A673 (cell line): ENCODE measurements around the gene WDR45B. TPM values are rescaled to one million over a fixed set of nuclear protein-coding genes. Genes with fewer than 3 reads are reported as not detected.

Experiments
- BruUV-seq: library from RNA; stranded (reverse); fragments of 400-500 nt; replicated peaks from 2 replicates; lab custom pipeline; 2021; lab: Mats Ljungman, UMichigan
- CTCF ChIA-PET: fragments of 300-600 bp; sonication (Branson Sonifier 250); formaldehyde crosslinking; loops from one replicate; lab custom pipeline; 2022; ENCODE audit warnings: antibody characterized with exemption; lab: Charles Lee
- POLR2A ChIA-PET: fragments of 300-600 bp; sonication (Branson Sonifier 250); formaldehyde crosslinking; loops from one replicate; lab custom pipeline; 2022; ENCODE audit warnings: antibody characterized with exemption; ENCODE audit not compliant: low non-redundant PET; lab: Charles Lee
- DNase-seq: peaks from one replicate; pipeline ENCODE4 v3.0.0-alpha.2; 2015; ENCODE audit warnings: low spot score
- H3K27ac ChIP-seq: fragments of 200-600 bp; sonication (generic); 2 replicates; pipeline ENCODE4 v1.5.1; 2016; ENCODE audit warnings: mixed run types, low read depth, mild to moderate bottlenecking, mixed read lengths, antibody characterized with exemption, low read length; ENCODE audit not compliant: poor library complexity, severe bottlenecking
- H3K27me3 ChIP-seq: fragments of 200-600 bp; sonication (generic); replicated peaks from 2 replicates; pipeline ENCODE4 v1.6.1; 2017; ENCODE audit warnings: mixed run types, low read depth, mild to moderate bottlenecking, mixed read lengths, antibody characterized with exemption, low read length; ENCODE audit not compliant: insufficient read depth, poor library complexity
- H3K36me3 ChIP-seq: fragments of 200-600 bp; sonication (generic); 2 replicates; pipeline ENCODE4 v1.6.1; 2016; ENCODE audit warnings: mixed run types, mild to moderate bottlenecking, mixed read lengths, antibody characterized with exemption, low read length; ENCODE audit not compliant: insufficient read depth, poor library complexity, severe bottlenecking
- H3K4me1 ChIP-seq: fragments of 200-600 bp; sonication (generic); 2 replicates; pipeline ENCODE4 v1.6.1; 2017; ENCODE audit warnings: mixed run types, mild to moderate bottlenecking, mixed read lengths, antibody characterized with exemption, low read length; ENCODE audit not compliant: insufficient read depth, poor library complexity, severe bottlenecking
- H3K4me3 ChIP-seq: fragments of 200-600 bp; sonication (generic); 2 replicates; pipeline ENCODE4 v1.5.1; 2016; ENCODE audit warnings: low read depth, mixed run types, mild to moderate bottlenecking, mixed read lengths, low read length; ENCODE audit not compliant: poor library complexity, severe bottlenecking
- H3K9me3 ChIP-seq: fragments of 200-600 bp; sonication (generic); 2 replicates; pipeline ENCODE4 v1.6.1; 2016; ENCODE audit warnings: mixed run types, low read depth, mild to moderate bottlenecking, mixed read lengths, antibody characterized with exemption, low read length; ENCODE audit not compliant: poor library complexity, severe bottlenecking
- EZH2 ChIP-seq: fragments of 200-600 bp; sonication (generic); IDR thresholded peaks from 2 replicates; pipeline ENCODE4 v1.6.1; 2017; ENCODE audit warnings: borderline replicate concordance, low read depth, mild to moderate bottlenecking, mixed read lengths, antibody characterized with exemption, low read length; ENCODE audit not compliant: poor library complexity, severe bottlenecking
- intact Hi-C: fragments of 100-400 bp; cut with micrococcal nuclease; formaldehyde crosslinking; loops from one replicate; pipeline ENCODE4 v1.10.0; 2022; ENCODE audit not compliant: unreplicated experiment
- total RNA-seq: library from RNA; stranded (reverse); gene quantifications from 2 replicates; pipeline ENCODE4 v1.2.3, GENCODE V29; 2021
- TF ChIP-seq, protein P1 (sequence below): fragments of 300-800, 200-600 bp; sonication (generic); conservative IDR thresholded peaks from 2 replicates; pipeline ENCODE4 v1.5.1; 2017; ENCODE audit warnings: low read depth, mild to moderate bottlenecking, antibody characterized with exemption, low read length, moderate library complexity, mixed read lengths

Gene WDR45B
- total RNA-seq, 1 experiment from 2014 or later: 73.0 TPM

DNA sequence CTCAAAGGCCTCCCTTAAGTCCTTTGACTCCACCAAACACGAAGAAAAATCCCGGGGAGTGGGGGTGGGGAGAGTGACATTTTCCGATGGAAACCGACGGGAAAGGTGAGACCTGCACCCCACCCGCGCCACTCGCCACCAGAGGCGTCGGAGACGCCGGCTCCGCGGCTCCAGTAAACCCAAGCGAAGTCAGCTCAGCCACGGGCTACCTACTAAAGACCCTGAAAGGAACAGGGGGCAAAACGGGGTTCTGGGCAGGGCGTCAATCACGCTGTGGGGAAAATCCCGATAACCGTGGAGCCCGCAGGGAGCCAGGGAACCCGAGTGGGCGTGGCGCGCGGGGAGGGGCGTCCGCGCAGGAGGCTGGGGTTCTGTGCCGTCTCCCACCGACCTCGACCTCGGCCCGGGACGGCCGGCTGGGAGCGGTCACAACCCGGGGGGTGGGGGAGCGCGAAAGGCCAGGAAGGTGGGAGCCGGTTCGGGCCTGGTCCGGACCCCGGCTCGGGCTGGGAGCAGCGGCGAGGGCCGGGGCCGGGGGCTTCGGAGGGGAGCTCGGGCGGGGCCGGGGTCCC, 565 bp downstream of the WDR45B start:
- H3K27ac ChIP-seq: peak overlapping the region; percentile 98
- DNase-seq: peak; percentile 39
- BruUV-seq: no TSS peak

GRCh38 chr17:82645516-82645915, 2.7 kb downstream of the WDR45B start:
- BruUV-seq: no TSS peak
- POLR2A ChIA-PET: no interaction called here
- peaks cover 36% of the 10 kb centered on the region for H3K36me3 ChIP-seq
- no peak for TF ChIP-seq EZH2
- TF ChIP-seq, protein P1, sequence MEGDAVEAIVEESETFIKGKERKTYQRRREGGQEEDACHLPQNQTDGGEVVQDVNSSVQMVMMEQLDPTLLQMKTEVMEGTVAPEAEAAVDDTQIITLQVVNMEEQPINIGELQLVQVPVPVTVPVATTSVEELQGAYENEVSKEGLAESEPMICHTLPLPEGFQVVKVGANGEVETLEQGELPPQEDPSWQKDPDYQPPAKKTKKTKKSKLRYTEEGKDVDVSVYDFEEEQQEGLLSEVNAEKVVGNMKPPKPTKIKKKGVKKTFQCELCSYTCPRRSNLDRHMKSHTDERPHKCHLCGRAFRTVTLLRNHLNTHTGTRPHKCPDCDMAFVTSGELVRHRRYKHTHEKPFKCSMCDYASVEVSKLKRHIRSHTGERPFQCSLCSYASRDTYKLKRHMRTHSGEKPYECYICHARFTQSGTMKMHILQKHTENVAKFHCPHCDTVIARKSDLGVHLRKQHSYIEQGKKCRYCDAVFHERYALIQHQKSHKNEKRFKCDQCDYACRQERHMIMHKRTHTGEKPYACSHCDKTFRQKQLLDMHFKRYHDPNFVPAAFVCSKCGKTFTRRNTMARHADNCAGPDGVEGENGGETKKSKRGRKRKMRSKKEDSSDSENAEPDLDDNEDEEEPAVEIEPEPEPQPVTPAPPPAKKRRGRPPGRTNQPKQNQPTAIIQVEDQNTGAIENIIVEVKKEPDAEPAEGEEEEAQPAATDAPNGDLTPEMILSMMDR: no peak
- intact Hi-C loops: loop anchor here (10.0 kb wide), 1 partner anchor 119 kb away; no protein-coding TSS in a partner anchor
- no peak for DNase-seq
- CTCF ChIA-PET: no interaction called here
- H3K4me1 ChIP-seq: peaks cover 5% of the 10 kb centered on the region
- no peak overlapping the region for H3K4me3 ChIP-seq
- no peaks in the 10 kb centered on the region for H3K9me3 ChIP-seq
- H3K27ac ChIP-seq: no peak overlapping the region
- no peaks in the 10 kb centered on the region for H3K27me3 ChIP-seq

More for the DNA sequence above, 565 bp downstream of the WDR45B start:
- TF ChIP-seq, protein P1: no peak
- no peak for TF ChIP-seq EZH2
- Histone ChIP-seq H3K27me3 (no peaks in the 10 kb centered on the region), H3K36me3 (peaks cover 19% of the 10 kb centered on the region), H3K4me1 (peaks cover 5% of the 10 kb centered on the region), H3K9me3 (no peaks in the 10 kb centered on the region), H3K4me3 (peak overlapping the region; percentile 100)
- CTCF ChIA-PET: no interaction called here
- POLR2A ChIA-PET: no interaction called here
- intact Hi-C loops: loop anchor here (10.0 kb wide), 1 partner anchor 117 kb away; no protein-coding TSS in a partner anchor

DNA sequence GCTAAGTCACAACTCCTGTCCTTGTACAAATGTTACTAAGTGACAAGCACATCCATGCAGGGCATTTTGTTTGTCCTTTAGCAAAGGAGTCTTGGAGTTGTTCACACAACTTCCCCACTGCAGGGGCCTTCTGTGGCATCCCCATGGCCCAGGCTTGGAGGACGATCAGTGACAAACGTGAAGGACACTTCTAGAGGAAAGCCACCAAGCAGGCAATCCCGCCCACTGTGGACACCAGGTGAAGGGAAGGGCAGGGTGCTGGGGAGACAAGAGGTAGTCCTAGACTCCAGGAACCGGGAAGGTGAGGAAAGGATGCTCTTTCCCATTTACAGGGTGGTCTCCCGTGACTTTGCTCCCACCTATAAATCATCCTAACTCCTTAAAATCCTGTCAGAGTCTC, 4.1 kb downstream of the WDR45B start:
- H3K4me3 ChIP-seq: no peak overlapping the region
- H3K27ac ChIP-seq: no peak overlapping the region
- peaks cover 5% of the 10 kb centered on the region for H3K4me1 ChIP-seq
- no peaks in the 10 kb centered on the region for H3K9me3 ChIP-seq
- TF ChIP-seq, protein P1: no peak
- no peak for TF ChIP-seq EZH2
- no TSS peak for BruUV-seq
- H3K36me3 ChIP-seq: peaks cover 36% of the 10 kb centered on the region
- intact Hi-C loops: loop anchor here (10.0 kb wide), 1 partner anchor 121 kb away; no protein-coding TSS in a partner anchor
- ChIA-PET POLR2A (no interaction called here), CTCF (no interaction called here)
- no peaks in the 10 kb centered on the region for H3K27me3 ChIP-seq
- no peak for DNase-seq
